ENCODE data around the gene SCN1A. TPM values are rescaled to one million over a fixed set of nuclear protein-coding genes. Genes with fewer than 3 reads are reported as not detected.

SCN1A gene
- total and polyA plus RNA-seq, 2 of the 8 experiments (the other 6 are each of a cell fraction or from before 2014, with no cell fraction given): 0.18 to 1.9 TPM

DNA sequence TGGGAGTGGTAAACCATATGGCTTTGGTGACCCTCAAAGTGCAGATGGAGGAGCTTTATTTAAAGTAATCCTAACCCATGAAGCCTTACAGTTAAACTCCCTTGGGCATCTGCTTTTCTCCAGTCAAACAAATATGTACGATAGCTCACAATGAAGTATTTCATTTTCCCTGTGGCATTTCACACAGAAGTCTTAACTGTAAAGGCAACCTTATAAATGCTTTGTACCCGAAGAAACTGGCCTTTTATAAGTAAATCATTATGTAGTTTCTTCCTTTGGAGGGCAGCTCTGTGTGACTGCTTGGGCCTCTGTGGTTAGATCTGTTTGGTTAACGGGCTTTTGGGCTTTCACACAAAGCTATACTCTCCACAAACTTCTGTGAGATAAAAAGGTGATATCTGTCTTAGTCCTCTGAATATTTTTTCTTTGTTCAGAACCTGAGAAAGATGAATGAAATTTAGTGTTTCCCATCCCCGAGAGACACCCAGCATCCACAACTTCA lies 46.6 kb downstream of the SCN1A start:
- Histone ChIP-seq H4K8ac (ENCODE audit: extremely low read depth, insufficient read depth, low read length) (no peak overlapping the region), H4K5ac (ENCODE audit: insufficient read length, low read depth, low read length) (no peak overlapping the region), H3K9ac (replicated peaks in 1 of 4; ENCODE audit: extremely low read depth in 1 of 4, low read depth in 3 of 4, low read length in 3 of 4) (no peak overlapping the region), H4K91ac (replicated peaks; ENCODE audit: insufficient read length, low read length) (no peak overlapping the region), H2AFZ (ENCODE audit: low read length) (no peak overlapping the region), H3K23ac (ENCODE audit: insufficient read length) (no peak overlapping the region), H3K27ac (ENCODE audit: low read depth, low read length) (no peak overlapping the region), H3K79me2 (ENCODE audit: control insufficient read depth in 1 of 2, insufficient read depth in 2 of 2, low read length in 2 of 2) (no peaks in the 10 kb centered on the region), H3K4ac (replicated peaks; ENCODE audit: insufficient read length, low read depth, low read length) (no peak overlapping the region), H3K56ac (replicated peaks; ENCODE audit: insufficient read length, low read depth, low read length) (no peak overlapping the region), H2BK15ac (ENCODE audit: low read length) (no peak overlapping the region), H2BK12ac (ENCODE audit: low read depth, low read length) (no peak overlapping the region), H3K4me2 (ENCODE audit: insufficient read depth in 1 of 2, low read depth in 2 of 2, low read length in 2 of 2) (no peak overlapping the region), H3K4me1 (replicated peaks in 1 of 4; ENCODE audit: control insufficient read depth in 3 of 4, insufficient read depth in 4 of 4, low read length in 3 of 4) (no peaks in the 10 kb centered on the region), H3K9me3 (ENCODE audit: insufficient read depth in 2 of 2, low read depth in 1 of 2, low read length in 1 of 2) (no peaks in the 10 kb centered on the region), H3K27me3 (replicated peaks in 1 of 4; ENCODE audit: control insufficient read depth in 3 of 4, extremely low read depth in 1 of 4, insufficient read depth in 3 of 4, low read length in 3 of 4) (no peaks in the 10 kb centered on the region), H3K23me2 (ENCODE audit: low read depth, low read length) (no peaks in the 10 kb centered on the region), H4K20me1 (replicated peaks in 1 of 2; ENCODE audit: control insufficient read depth in 1 of 2, insufficient read depth in 2 of 2, low read length in 2 of 2) (no peaks in the 10 kb centered on the region), H3K36me3 (ENCODE audit: control insufficient read depth in 2 of 4, insufficient read depth in 4 of 4, low read length in 3 of 4) (no peaks in the 10 kb centered on the region), H2BK5ac (ENCODE audit: low read depth, low read length) (no peak overlapping the region), H2AK5ac (ENCODE audit: low read depth, low read length) (no peak overlapping the region), H2BK20ac (ENCODE audit: low read length) (no peak overlapping the region), H2BK120ac (replicated peaks; ENCODE audit: low read depth, low read length) (no peak overlapping the region), H3K18ac (ENCODE audit: extremely low read depth, low read length) (no peak overlapping the region), H3K79me1 (ENCODE audit: low read depth, low read length) (no peaks in the 10 kb centered on the region), H3K4me3 (ENCODE audit: extremely low read depth in 1 of 4, insufficient read depth in 2 of 4, low read depth in 3 of 4, low read length in 4 of 4) (no peak overlapping the region), H3K14ac (ENCODE audit: insufficient read length) (no peak overlapping the region)
- POLR2A ChIA-PET (ENCODE audit: partially characterized antibody): no interaction called here
- 94% methylated on average over 4 of the region's 4 CpGs; no CpG with 5 or more reads in 1 of the 2 experiments for WGBS, 2 experiments (ENCODE audit: extremely low coverage in 1 of 2, insufficient coverage in 1 of 2, insufficient read length in 1 of 2, insufficient replicate concordance in 2 of 2, low coverage in 1 of 2, low lambda C conversion rate in 2 of 2, missing lambda C conversion rate in 1 of 2)
- CTCF ChIA-PET (ENCODE audit: partially characterized antibody): interaction anchor here (0.6 to 1.5 kb wide), 3 partner anchors 24 to 234 kb away, joined by 4 to 6 read pairs (median 4); no protein-coding TSS in a partner anchor
- no peak for FAIRE-seq
- DNase-seq (ENCODE audit: low read depth in 1 of 2, low spot score in 2 of 2): no peak
- TF ChIP-seq HDAC2 (IDR thresholded peaks at IDR 0.05; ENCODE audit: borderline replicate concordance in 1 of 2, low read depth in 2 of 2, low read length in 2 of 2) (no peak), TAF1 (IDR thresholded peaks at IDR 0.05; ENCODE audit: low read depth, low read length) (no peak), EGR1 (IDR thresholded peaks at IDR 0.05; ENCODE audit: borderline replicate concordance, low read depth, low read length) (no peak), KDM4A (IDR thresholded peaks at IDR 0.05; ENCODE audit: low read depth, low read length, severe bottlenecking) (no peak), SRF (IDR thresholded peaks at IDR 0.05; ENCODE audit: low read depth, low read length) (no peak), ASH2L (IDR thresholded peaks at IDR 0.05; ENCODE audit: low read length) (no peak), CBX5 (IDR thresholded peaks at IDR 0.05; ENCODE audit: low read depth, low read length) (no peak), SP4 (IDR thresholded peaks at IDR 0.05; ENCODE audit: low read length) (no peak), CTBP2 (IDR thresholded peaks at IDR 0.05; ENCODE audit: borderline replicate concordance, insufficient read depth, insufficient read length, low read length) (no peak), BACH1 (IDR thresholded peaks at IDR 0.05; ENCODE audit: low read length) (no peak), POLR2AphosphoS5 (IDR thresholded peaks at IDR 0.05; ENCODE audit: low read depth, low read length) (no peak), SP1 (IDR thresholded peaks at IDR 0.05; ENCODE audit: low read depth, low read length) (no peak), SIX5 (IDR thresholded peaks at IDR 0.05; ENCODE audit: low read depth, low read length) (no peak), PHF8 (conservative IDR thresholded peaks at IDR 0.05; ENCODE audit: low read depth, low read length) (no peak)
- TF ChIP-seq, protein P1, sequence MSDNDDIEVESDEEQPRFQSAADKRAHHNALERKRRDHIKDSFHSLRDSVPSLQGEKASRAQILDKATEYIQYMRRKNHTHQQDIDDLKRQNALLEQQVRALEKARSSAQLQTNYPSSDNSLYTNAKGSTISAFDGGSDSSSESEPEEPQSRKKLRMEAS (IDR thresholded peaks at IDR 0.05): no peak
